HUDEP-2 (cell line): ENCODE measurements around the gene CAPN10.
A peak's percentile ranks its signal among the peaks of the same experiment; 100 is the strongest.

ENCODE experiments used
- DNase-seq, 76 experiments: peaks; one replicate each; lab custom pipeline; 2025; ENCODE audit not compliant: unreplicated experiment in 76 of 76; lab: John Stamatoyannopoulos, UW

The CAPN10 gene

DNA sequence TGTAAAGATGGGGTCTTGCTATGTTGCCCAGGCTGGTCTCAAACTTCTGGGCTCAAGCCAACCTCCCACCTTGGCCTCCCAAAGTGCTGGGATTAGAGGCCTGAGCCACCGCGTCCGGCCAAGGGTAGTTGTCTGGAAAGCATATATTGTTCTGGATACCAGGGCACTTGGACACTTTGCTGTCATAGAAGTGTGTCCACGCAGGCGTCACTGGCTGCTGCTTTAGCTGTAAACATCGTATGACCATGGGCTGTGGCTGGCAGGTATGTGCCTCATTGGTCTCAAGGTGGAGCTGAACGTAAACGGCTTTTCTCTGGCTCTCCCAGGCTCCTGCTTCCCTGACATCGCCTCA is 35.5 kb downstream of the CAPN10 start:
- DNase-seq, result no peak

DNA sequence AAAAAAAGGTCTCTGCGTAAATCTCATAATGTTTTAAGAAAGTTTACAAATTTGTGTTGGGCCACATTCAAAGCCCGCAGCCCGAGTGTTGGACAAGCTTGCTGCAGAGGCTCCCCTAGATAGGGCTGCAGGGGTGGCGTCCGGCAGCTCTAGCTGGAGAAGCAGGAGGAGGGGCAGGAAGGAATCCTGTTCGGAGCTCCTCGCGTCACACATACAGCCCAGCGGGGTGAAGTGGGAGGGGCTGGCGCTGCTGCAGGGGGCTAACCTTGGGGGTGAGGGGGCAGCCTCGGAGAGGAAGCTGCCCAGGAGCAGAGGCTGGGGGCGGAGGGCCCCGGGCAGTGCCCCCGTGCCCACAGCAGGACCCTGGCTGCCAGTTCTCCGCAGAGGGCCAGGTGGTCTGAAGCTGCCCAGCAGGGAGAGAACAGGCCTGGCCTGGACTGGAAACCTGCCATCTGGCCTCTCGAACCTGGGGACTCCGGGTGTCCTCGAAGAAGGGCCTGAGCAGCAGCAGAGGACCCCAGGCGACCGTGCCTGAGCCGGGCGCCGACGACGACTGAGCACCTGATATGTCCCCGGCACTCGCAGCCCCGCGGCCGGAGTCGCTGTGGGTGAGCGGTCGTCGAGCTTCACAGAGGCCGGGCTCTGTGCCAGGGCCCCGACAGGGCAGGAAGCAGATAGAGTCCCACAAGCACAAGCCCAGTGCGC is 36.1 kb downstream of the CAPN10 start:
- DNase-seq, result peak in 18 of 76 experiments; percentile 1 to 58 (median 18)

DNA sequence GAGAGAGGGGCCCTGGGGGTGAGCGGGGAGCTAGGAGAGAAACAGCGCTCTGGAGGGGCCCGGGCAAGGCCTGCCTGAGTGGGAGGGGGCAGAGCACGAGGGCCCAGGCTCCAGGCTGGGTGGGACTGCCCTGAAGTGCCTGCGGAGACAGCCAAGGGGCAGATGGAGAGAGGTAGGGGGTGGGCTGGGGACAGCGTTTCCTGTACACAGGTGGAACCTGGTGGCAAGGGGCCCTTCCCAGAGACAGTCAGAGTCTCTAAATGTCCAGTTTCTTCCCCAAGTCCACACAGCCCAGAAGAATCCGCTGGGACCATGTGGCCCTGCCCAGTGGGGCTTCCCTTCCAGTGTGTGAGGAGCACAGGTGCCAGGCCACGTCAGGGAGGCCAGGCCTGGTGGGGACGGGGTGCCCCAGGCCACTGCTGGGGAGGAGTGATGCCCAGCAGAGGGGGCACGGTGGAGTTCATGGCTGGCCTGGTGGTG is 37.0 kb downstream of the CAPN10 start:
- DNase-seq, result no peak

DNA sequence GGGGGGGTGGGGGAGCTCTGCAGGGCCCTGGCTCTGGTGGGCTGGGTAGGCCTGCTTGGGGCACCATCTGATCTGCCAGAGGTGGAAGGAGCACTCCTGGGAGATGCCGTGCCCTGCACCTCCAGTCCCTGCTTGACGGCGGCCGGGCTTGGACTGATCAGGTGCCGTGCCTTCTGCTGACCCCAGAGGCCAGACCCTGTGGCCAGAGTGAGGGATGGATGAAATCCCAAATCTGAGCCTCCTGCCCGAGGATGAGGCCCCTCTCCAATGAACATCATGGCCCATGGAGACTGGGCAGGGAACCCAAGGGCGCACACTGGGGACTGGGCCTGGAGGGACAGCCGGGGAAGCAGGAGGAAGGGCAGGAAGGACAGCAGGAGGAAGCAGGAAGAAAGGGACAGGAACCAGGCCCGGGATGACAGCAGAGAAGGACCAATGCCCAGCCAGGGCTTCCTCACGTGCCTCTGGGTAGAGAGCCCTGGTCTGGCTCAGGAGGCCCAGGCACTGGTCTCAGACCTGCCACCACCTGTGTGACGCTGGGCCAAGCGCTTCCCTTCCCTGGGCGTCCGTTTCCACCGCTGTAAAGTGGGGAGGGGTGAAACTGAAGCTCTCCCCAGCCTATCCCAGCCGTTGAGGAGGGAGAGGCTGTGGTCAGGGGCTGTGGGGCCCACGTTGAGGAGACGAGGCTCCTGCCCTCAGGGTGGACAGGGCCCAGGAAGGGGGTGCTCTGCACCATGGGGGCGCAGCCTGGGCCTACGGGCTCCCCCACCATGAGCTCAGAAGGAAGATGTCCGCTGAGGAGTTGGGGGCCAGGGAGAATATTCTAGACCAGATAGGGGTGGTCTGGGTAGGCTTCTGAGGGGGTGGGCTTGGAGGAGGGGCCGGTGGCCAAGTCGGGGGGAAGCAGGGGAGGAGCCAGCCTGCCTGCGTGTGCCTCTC is 37.7 kb downstream of the CAPN10 start:
- DNase-seq, result no peak

DNA sequence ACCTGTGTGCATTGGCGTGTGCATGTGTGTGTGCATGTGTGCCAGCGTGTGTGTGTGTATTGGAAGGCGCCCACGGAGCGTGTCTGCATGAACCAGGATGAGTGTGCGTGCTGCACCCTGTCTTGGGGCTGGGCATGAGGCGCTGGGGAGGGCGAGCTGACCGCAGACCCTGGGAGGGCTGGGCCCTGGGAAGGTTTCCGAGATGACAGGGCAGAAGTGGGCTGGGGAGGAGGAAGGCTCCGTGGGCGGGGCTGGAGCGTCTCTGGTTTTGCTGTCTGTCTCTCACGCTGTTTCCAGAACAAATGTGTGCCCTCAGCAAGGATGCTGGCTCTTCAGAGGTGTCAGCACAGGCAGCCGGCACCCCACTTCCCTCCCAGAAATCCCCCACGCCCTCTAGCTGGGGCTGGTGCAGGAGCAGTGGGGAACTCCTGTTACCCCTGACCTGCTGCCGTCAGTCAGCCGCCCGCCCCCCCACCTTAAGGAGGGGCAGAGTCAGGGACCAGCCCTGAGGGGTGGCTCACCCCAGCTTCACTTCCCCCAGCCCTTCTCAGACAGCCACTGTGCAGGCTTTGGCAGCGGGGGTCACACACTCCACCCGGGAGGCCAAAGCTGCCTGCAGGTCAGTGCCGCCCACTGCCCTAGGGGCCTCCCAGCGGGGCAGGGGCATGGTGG is 38.6 kb downstream of the CAPN10 start, which contains the start of gene GPR35:
Gene GPR35 (plus strand): TSS at position 531 of the 672 bp plus-strand sequence. CDS start 4,473 bp downstream, outside the sequence.
- peak in 18 of 76 experiments; percentile 3 to 51 (median 21) for DNase-seq

DNA sequence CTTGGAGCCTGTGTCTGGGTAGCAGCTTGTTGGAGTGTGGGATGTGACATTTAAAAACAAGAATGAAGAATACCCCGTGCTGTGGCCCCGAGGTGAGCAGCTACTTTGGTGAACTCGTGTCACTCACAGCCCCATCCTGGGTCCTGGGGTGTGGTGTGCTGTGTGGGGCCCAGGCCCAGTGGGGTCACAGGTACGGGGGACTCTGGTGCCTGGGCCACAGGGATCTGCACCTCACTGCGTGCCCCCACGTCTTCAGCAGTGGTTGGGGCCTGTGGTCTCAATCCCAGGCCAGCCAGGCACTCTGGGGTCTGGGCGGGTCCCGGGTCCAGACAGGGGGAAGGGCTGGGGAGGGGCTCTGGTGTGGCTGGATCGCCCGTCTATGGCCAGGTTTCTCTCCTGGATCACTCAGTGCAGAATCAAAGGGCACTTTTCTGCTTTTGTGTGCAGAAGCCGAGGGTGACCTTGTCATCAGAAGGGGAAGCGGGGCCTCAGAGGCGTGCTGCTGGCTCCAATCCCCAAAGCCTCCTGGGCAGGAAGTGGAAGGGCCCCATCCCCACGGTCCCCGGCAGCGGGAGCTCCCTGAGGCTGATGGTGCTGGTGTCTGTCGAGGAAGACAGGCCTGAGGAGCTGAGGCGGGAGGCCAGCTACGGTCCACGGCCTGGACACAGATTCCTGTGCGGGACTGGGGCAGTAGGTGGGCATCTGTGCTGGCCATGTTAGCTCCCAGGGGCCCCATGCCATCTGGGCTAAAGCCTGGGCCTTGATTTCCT is 40.2 kb downstream of the CAPN10 start:
- peak in 1 of 76 experiments; percentile 22 for DNase-seq

DNA sequence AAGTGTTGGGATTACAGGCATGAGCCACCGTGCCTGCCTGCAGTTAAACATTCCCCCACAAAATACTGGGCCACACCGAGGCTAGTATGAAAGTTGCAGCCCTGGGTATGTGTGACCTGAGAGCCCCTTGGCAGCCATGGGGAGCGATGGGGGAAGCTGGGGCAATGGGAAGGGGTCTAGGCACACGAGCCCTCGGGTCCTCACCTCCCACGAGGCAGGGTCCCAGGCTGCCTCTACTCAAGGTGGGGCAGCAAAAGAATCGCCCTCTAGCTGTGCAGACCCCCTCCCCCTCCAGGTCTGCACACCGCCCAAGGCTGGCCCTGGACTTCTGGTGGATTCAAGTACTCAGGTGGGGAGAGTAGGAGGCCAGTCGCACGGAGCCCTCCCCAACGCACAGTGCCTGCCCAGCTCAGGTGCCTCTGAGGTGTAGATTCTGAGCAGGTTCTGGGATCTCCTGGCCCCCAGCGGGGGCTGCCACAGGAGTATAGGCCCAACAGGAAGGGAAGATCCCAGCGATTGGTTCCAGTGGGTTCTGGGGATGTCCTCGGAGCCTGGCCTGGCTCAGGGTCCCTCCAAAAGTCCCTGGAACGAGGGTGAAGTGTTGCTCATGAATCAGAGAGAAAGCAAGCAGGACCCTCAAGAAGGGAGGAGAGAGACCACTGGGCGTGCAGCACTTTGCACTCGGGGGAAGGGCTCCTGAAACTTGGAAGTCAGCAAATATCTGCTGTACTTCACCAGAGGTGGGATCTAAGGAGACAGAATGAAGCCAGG is 41.4 kb downstream of the CAPN10 start:
- DNase-seq, result no peak

DNA sequence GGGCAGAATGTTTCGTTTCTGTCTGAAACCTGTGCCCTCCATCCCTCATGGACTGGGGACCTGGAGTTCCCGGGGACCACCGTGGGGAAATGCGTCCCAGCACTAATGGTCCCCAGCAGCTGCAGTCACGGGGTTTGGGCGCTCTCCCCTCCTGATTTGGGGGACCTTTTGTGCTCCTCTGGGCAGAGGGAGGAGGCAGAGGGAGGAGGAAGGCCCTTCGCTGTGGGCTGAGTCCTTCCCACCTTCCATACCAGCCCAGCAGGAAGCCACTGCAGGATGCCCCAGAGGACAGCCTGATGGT is 41.9 kb downstream of the CAPN10 start:
- no peak for DNase-seq

DNA sequence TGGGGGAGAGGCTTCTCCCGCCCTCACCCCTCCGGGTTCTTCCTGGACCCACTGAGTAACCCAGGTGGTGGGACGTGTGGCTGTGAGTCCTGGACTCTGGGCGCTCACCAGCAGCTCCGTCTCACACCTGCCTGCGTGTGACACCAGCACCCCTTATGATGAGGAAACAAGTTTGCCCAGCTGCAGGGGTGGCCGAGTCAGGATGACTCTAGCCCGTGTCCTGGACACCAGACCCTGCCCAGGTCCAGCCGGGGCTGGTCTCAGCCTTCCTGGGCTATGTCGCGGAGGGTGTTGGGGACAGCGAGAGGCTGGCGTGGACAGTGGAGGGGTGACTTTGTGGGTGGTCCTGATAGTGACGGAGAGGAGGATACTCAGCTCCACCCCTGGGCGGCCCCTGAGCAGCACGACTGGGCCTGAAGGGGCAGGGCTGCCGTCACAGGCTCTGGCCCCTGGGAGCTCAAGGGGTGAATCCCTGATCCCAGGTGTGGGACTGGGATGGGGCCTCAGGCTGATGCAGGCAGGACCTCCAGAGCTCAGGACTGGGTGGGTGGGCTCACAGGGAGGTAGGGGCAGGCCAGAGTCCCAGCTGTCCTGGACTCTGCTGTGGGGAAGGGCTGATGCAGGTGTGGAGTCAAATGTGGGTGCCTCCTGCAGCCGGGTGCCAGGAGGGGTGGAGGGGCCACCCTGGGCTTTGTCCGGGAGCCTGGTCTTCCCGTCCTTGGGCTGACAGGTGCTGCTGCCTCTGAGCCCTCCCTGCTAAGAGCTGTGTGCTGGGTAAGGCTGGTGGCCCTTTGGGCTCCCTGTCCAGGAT is 42.5 kb downstream of the CAPN10 start:
- DNase-seq, result no peak

DNA sequence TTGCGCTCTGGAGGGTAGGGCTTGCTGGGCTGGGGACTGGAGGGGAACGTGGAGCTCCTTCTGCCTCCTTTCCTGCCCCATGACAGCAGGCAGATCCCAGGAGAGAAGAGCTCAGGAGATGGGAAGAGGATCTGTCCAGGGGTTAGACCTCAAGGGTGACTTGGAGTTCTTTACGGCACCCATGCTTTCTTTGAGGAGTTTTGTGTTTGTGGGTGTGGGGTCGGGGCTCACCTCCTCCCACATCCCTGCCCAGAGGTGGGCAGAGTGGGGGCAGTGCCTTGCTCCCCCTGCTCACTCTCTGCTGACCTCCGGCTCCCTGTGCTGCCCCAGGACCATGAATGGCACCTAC is 43.1 kb downstream of the CAPN10 start:
- DNase-seq, result no peak

DNA sequence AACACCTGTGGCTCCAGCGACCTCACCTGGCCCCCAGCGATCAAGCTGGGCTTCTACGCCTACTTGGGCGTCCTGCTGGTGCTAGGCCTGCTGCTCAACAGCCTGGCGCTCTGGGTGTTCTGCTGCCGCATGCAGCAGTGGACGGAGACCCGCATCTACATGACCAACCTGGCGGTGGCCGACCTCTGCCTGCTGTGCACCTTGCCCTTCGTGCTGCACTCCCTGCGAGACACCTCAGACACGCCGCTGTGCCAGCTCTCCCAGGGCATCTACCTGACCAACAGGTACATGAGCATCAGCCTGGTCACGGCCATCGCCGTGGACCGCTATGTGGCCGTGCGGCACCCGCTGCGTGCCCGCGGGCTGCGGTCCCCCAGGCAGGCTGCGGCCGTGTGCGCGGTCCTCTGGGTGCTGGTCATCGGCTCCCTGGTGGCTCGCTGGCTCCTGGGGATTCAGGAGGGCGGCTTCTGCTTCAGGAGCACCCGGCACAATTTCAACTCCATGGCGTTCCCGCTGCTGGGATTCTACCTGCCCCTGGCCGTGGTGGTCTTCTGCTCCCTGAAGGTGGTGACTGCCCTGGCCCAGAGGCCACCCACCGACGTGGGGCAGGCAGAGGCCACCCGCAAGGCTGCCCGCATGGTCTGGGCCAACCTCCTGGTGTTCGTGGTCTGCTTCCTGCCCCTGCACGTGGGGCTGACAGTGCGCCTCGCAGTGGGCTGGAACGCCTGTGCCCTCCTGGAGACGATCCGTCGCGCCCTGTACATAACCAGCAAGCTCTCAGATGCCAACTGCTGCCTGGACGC is 43.6 kb downstream of the CAPN10 start:
- no peak for DNase-seq

DNA sequence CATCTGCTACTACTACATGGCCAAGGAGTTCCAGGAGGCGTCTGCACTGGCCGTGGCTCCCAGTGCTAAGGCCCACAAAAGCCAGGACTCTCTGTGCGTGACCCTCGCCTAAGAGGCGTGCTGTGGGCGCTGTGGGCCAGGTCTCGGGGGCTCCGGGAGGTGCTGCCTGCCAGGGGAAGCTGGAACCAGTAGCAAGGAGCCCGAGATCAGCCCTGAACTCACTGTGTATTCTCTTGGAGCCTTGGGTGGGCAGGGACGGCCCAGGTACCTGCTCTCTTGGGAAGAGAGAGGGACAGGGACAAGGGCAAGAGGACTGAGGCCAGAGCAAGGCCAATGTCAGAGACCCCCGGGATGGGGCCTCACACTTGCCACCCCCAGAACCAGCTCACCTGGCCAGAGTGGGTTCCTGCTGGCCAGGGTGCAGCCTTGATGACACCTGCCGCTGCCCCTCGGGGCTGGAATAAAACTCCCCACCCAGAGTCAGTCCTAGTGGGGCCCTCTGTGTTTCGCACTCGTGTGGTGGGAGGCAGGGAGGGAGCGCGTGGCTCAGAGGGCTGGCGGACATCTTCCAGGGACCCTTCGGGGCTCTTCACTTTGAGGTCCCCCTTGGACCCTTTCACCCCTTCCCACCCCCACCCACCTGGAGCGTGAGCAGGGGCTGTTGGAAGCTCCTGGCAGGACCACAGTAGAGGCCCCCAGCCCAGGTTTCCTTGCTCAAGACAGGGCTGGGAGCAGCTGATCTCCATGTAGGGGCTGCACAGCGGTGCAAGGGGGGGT is 44.4 kb downstream of the CAPN10 start:
- DNase-seq, result no peak

DNA sequence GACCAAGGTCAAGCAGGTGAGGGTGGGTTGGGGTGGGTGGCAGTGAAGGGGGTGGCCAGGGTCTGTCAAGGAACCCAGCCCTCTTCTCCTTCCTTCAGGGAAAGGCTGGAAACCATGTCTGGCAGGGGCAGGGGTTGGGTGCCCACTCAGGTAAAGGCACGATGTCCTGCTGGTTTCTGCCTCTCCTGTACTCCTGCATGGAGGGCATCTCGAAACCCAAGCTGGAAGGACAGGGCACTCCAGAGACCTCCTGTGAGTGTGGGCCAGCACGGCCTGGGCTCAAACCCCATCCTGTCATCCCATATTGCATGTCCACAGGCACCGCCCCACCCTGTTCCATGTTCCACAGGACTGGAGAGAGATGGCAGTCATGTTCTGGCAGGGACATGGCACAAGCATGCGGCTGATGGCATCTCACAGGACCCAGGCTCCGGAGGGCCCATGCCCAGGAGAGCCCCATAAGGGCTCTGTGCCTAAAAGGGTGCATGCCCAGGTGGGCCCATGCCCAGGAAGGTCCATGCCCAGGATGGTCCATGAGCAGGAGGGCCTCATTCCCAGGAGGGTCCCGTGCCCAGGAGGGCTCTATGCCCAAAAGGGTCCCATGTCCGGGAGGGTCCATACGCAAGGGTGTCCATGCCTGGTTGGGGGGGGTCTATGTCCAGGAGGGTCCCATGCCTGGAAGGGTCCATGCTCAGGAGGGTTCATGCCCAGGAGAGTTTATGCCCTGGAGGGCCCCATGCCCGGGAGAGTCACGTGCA is 45.2 kb downstream of the CAPN10 start:
- DNase-seq, result no peak

DNA sequence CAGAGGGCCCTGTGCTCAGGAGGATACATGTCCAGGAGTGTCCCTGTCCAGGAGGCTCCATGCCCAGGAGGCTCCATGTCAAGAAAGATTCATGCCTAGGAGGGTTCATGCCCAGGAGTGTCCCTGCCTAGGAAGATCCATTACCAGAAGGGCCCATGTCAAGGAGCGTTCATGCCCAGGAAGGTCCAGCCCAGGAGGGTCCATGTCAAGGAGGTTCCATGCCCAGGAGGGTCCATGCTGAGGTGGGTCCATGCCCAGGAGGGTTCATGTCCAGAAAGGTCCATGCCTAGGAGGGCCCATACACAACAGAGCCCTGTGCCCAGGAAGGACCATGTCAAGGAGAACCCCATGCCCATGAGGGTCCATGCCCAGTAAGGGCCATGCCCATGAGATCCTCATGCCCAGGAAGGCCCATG is 45.8 kb downstream of the CAPN10 start:
- no peak for DNase-seq

DNA sequence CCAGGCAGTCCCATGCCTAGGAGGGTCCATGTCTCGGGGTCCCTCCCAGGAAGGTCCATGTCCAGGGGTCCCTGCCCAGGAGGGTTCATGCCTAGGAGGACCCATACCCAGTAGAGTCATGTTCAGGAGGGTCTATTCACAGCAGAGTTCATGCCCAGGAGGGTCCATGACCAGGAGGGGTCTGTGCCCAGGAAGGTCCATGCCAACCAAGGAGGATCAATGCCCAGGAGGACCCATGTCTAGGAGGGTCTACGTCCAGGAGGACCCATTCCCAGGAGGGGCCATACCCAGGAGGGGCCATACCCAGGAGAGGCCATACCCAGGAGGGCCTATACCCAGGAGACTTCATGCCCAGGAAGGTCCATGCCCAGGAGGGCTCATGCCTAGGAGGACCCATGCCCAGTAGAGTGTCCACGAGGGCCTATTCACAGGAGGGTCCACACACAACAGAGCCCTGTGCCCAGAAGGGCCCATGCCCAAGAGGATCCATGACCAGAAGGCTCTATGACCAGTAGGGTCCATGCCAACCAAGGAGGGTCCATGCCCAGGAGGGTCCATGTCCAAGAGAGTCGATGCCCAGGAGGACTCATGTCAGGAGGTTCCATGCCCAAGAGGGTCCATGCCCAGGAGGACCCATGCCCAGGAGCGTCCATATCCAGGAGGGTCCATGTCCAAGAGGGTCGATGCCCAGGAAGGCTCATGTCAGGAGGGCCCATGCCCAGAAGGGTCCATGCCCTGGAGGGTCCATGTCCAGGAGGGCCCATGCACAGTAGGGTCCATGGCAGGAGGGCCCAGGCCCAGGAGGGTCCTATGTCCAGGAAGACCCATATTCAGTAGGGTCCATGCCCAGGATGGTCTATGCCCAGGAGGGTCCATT is 48.8 kb downstream of the CAPN10 start:
- DNase-seq, result no peak

DNA sequence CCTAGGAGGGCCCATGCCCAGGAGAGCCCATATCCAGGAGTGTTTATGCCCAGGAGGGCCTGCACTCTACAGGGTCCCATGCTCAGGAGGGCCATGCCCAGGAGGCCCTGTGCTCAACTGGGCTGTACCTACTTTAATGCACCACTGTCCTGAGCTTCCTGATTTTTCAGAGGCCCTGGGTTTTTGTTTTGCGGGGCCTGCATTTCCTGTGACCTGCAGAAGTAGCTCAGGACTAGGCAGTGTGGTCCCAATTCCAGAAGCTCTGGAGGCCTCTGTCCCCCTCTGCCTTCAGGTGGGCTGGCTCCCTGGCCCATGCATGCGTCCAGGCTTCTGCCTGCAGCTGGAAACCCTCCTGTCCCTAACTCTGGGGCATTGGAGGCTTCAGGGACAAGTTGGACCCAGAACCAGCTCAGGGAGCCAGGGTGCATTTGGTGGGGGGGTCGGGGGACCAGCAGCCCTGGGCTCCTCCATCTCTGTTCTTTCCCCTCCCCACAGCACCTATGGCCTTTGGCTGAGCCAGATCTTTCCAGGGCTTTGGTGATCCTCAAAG is 49.5 kb downstream of the CAPN10 start:
- DNase-seq, result no peak
